Forelimb muscle (tissue), 1 donor: ENCODE data around the gene UBL7. TPM values are rescaled to one million over a fixed set of nuclear protein-coding genes. Genes with fewer than 3 reads are reported as not detected.
"Not testable (repeated sequence)": the region's sequence is repeated elsewhere in the genome, so short reads cannot be mapped to it uniquely, and the experiment has no call there.

Source experiments
- DNase-seq: peaks from one replicate; pipeline ENCODE4 v3.0.0-alpha.2; 2013; ENCODE audit warnings: low read depth
- polyA plus RNA-seq: library from polyadenylated mRNA; unstranded; fragments of 120-200 nt; gene quantifications from one replicate; pipeline ENCODE4 v1.2.1, GENCODE V29; 2013; ENCODE audit not compliant: insufficient read length

The UBL7 gene
- polyA plus RNA-seq, 1 donor, result 33.4 TPM

DNA sequence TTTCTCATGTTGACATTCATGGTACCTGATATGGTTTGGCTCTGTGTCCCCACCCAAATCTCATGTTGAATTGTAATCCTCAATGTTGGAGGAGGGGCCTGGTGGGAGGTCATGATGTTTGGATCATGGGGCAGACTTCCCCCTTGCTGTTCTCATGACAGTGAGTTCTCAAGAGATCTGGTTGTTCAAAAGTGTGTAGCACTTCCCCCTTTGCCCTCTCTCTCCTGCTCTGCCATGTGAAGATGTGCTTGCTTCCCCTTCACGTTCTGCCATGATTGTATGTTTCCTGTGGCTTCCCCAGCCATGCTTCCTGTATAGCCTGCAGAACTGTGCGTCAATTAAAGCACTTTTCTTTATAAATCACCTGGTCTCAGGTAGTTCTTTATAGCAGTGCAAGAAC lies 3.3 kb upstream of the UBL7 start:
- DNase-seq, result no peak

DNA sequence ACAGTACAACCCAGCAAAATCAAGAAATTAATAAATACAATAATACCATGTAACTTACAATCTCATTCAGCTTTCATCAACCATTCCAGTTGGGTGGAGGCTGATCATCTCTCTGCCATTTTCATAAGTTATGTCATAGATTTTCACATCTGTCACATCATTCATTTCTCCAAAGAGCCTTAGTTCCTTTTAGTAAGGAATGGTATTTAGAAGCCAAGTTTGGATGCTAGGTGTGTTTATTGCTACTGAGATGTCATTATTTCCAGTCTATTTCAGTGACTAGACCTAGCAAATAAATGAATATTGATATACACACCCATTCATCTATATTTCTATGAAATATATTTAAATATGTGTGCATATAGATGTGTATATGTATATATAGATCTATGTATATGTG lies 2.7 kb upstream of the UBL7 start:
- DNase-seq, result no peak

DNA sequence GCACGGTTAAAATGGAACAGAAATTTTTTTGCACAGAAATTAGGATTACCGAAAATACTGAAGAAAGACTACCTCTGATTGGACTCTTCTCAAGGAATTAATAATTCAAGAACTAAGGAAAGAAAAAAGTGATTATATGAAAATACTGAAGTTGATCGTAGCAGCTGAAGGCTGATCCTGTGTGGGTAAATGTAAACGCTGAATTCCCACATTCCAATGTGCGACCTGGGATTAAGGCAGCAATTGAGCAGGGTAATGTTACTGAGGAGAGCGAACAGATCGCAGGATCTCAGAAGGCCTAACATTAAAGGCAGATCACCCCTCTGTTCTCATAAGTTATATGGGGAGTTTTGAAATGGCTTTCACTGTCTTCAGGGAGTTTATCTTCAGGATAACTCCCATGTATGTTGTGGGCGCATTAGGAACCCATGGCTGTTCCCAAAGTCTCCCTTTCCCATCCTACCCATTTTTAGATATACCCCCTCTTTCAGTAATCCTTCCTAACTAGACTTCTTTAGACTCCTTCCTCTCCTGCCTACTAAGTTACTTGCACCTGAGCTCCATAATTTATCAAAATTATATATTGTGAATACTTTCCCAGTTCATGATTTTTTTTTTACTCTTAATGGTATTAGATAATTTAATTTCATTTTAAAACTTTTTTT lies 1.0 kb upstream of the UBL7 start:
- DNase-seq, result no peak

DNA sequence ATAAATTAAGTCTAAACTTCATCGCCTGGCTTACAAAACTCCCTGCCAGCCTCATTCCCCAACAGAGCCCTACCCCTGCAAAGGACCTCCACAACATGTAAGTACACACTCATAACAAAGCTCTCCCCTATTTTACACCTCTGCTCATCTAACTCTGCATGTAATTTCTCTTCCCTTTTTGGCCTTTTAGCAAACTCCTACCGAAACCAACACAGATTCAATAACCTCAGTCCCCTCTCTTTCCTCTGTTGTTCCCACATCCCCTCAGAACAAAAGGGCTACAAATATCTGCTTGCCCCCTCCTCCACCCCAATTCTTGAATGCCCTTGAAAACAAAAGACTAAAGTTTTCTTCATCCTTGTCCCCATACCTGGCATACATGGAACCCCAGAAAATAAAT lies 662 bp downstream of the UBL7 start:
- no peak for DNase-seq

DNA sequence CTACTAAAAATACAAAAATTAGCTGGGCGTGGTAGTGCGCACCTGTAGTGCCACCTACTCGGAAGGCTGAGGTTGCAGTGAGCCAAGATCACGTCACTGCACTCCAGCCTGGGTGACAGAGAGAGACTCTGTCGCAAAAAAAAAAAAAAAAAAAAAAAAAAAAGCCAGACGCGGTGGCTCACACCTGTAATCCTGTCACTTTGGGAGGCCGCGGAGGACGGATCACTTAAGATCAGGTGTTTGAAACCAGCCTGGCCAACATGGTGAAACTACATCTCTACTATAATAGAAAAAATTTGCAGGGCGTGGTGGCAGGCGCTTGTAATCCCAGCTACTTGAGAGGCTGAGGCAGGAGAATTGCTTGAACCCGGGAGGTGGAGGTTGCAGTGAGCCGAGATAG lies 1.2 kb downstream of the UBL7 start:
- DNase-seq, result not testable (repeated sequence)

DNA sequence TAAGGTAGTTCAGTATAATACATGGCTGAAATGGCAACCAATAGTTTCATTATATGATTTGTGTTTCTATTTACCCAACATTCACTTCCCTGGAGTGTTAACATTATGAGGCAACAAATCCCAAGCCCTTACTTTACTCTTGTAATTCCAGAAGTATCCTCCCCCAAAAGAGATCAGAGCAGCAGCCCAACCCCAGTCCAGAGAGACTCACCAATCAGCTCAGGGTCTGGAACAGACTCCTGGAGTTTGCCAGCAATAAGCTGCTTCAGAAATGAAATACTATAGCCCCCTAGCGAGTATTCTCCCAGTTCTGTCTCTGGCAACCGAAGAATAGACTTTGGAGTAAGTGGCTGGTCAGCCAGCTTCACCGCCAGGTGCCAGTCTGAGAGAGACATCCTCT lies 2.5 kb downstream of the UBL7 start:
- DNase-seq, result no peak

DNA sequence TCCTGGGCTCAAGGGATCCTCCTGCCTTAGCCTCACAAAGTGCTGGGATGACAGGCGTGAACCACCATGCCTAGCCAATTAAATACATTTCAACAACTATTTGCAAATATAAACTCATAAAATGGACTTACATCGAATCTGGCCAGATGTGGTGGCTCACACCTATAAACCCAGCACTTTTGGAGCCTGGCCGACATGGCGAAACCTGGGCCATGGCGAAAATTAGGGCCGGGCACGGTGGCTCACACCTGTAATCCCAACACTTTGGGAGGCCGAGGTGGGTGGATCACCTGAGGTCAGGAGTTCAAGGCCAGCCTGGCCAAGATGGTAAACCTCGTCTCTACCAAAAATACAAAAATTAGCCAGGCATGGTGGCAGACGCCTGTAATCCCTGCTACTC lies 3.9 kb downstream of the UBL7 start:
- not testable (repeated sequence) for DNase-seq

DNA sequence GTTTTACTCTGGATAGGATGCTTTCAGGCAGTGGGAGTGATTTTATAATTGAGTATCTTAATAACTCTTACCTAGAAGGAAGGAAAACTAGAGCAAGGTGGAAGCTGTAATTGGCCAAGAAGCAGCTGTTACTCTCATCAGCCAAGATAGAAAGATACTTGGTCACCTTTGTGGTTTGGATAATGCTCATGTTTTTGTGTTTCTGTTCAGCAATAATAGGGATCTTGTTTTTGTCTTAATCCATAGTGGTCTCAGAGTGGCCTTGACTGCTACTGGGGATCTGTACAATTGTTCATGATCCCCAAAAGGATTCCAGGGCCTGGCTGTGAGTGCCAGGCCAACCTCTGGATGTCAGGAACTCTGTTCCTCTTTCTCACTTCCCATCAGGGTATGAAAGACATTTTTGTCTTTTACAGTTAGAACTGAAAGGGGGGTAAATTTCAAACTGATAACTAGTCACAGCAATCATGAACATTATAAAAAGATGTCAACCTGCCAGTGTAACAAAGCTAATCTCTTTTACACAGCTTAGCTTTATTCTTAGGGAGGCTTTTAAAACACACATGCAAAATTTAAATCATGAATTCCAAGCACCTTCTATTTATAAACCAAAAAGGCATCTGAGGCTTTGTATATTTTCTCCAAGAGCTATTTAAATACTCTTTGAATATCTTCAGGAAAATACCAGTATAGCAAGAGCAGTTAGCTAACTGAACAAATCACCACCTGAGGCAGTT lies 6.0 kb downstream of the UBL7 start:
- DNase-seq, result no peak

DNA sequence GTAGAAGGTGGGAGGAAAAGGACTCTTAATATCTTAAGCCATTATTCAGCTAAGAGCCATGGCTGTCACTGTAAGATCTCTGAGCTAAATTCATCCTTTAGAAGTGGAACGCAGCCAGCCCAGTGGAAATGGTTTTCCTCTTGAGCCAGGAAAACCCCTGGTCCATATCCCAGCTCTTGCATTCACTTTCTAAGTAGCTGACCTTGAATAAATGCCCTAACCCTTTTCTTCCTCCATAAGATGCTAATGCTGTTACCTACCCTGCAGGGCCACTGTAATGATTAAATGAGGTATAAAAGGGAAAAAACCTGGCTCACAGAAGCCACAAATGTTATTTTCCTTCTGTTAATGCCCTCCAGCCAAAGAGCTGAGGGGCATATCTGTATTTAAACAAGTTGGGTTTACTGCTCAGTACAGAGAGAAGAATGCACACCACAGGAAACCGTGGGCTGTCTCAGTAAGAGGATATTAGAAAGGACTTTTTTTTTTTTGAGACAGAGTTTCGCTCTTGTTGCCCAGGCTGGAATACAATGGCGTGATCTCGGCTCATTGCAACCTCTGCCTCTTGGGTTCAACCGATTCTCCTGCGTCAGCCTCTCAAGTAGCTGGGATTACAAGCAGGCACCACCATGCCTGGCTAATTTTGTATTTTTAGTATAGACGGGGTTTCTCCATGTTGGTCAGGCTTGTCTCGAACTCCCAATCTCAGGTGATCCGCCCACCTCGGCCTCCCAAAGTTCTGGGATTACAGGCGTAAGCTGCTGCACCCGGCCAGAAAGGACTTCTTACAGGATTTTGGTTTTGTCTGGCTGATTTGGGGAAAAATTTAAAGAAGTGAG lies 6.8 kb downstream of the UBL7 start:
- no peak for DNase-seq

DNA sequence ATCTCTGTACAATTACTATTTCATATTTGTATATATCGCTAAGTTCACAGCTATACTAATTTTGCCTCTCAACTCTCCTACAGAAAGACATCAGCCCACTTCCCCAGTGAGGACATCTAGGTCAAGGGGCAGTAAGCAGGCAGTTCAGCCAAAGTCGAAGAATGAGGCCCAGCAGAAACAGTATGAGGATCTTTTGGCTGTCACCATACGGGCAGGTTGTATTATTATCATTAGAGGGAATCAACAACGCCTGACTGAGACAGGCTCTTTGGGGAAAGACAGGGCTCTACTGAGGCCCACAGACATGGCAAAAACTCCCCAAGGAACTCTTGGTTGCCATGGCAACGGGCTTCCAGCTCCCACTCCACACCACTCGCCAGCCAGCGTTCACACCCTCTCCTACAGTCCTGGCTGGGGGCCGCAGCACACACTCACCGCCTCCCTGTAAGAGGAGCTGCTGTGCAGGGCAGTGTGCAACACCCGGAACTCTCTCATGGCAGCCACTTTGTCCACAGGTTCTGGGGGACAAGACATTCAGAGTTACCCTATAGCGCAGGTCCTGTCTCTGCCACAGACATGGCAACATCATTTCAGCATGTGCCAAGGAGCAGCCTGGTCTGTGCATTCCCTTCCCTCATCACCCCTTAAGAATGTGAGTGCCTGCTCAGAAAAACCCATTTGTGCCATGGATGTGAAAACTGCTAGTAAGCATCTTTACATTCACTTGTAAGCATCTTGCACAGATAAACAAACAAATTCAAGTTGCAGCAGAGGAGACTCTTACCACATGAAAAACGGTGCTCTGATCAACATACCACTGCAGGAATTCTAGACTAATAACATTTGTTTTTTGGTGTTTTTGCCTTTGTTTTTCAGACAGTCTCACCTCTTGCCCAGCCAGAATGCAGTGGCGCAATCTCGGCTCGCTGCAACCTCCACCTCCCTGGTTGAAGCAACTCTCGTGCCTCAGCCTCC lies 8.8 kb downstream of the UBL7 start:
- no peak for DNase-seq

DNA sequence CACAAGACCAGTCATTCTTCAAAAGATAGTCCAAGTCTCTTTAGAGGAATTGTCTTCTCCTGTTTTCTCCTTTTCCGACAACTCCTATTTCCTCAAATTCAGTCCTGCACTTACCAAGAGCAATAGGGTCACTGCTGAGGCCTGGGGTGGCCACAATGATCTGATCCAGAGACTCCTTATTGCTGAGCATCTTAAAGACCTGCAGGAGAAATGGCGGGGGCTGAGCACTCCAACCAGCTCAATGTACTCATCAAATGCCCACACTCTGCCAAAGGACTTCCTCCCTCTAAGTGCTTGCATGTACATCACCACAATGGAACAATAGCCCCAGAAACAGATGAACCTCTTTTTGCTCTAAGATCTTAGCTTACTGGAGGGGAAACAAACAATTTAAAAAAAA lies 9.6 kb downstream of the UBL7 start:
- no peak for DNase-seq

DNA sequence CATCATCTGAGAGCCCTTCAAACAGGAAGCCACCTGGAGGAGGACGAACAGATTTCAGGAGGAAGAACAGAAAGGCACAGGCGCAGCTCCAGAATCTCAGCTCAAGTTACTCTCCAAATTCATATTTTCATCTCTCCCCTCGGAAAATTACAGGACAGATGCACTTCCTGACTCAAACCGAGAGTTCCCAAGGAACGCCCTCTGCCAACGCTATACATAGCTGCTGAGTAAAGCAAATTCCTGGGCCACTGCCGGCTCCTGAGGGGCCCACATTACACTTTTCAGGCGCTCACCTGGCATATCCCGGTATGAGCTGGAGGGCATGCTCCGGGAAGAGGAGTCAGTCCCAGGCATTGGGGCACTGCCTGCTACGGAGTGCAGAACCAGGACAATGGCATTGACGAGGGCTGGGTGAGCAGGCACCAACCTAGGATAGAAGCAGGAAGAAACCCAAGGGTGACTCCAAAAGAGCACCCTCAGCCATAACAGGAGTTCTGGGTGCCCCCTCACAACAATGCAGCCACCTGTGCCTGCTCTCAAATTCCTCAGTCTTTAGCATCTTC lies 11.2 kb downstream of the UBL7 start:
- DNase-seq, result no peak

DNA sequence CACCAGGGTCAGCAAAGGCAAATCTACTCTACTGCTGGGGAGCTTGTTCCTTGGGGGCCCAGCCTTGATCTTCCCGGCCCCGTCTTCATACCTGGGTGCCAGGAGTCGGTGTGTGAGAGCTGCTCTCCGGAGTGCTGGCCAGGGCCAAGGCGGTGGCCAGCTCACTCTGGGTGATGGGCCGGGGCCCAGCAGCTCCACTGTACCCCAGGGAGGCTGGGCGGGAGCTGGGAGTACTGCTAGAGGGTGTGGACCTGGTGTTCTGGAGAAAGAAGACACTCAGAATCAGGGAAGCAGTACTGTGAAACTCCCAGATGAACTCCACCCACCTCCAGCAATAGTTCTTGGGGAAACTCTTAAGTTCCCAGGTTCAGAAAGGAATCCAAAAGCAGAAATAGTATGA lies 11.9 kb downstream of the UBL7 start:
- no peak for DNase-seq

DNA sequence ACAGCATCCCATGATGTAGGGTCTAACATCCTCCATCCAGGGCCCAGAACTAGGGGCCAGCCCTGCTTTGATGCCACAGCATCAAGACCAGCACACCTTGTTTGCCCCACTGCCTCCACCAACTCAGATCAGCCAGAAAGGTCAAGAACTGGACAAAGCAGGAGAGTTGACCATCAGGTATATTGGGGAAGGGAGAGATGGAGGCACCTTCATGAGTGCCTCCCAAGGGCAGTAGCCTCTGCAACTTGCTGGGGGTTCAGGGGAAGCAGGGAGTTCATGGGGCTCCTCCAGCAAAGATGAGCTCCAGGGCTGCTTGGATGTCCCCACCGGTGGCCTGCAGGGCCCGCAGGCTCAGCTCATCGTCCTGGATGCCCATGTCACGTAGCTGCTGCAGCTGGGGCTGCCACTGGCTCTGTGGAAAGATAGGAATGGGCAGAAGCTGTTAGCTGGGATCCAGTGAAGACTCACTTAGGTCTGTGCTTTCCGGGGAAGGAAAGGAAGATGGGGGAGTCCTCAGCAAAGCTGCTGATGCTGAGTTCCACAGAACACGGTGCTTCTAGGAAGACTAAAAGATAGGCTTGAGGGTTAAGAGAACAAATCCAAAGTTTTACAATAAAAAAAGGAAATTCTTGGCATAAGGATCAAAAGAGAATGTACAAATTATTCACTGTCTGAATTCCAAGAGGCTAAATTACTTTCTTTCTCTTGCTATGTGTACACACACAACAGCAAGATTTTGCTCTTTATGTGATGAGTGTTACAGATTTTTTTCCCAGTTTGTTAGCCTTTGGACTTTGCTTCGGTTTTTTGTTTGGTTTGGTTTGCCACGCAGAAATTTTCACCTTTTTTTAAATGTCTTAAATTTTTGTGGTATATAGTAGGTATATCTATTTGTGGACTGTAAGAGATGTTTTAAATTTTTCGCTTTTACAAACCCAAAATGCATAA lies 14.9 kb downstream of the UBL7 start:
- DNase-seq, result no peak

DNA sequence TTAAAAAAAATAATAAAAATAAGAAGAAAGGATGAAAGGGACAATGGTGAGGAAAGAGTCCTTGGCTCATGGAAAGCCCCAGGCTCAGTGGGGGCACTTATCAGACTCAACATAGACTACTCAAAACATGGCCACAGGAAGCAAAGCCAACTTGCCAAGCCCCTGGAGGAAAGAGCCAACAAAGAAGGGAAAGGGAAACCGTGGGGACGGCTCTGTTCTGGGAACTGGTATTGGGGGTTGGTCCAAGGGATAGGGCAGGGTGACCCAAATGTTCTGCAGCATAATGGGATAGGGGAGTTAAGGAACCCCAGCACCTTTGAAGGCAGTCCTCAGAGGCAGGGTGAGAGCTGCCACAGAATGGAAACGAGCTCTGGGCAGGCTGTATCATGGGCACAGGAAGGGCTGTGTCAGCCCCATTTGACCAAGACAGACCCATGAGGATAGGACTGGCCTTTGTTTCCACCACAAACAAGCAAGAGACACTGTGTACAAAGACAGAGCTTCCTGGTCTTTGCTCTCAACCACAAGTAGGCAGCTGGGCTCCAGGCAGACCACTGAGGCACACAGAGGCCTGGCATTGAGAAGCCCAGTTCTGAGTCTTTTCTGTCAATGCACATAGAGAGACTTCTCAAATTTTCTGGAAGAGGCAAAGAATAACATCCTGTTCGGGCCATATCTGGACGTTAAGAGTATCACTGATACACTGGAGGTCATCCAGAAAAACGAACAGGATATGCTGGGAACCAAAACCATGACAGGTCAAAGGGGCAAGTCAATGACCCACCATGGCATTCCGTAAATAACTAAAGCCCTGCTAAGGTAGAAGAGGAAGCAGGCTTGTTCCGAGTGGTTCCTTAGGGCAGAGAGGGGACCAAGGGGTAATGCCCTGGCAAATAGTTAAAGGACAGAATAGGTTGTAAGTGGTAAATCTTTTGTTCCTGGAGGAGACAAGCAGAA lies 16.6 kb downstream of the UBL7 start:
- DNase-seq, result no peak

DNA sequence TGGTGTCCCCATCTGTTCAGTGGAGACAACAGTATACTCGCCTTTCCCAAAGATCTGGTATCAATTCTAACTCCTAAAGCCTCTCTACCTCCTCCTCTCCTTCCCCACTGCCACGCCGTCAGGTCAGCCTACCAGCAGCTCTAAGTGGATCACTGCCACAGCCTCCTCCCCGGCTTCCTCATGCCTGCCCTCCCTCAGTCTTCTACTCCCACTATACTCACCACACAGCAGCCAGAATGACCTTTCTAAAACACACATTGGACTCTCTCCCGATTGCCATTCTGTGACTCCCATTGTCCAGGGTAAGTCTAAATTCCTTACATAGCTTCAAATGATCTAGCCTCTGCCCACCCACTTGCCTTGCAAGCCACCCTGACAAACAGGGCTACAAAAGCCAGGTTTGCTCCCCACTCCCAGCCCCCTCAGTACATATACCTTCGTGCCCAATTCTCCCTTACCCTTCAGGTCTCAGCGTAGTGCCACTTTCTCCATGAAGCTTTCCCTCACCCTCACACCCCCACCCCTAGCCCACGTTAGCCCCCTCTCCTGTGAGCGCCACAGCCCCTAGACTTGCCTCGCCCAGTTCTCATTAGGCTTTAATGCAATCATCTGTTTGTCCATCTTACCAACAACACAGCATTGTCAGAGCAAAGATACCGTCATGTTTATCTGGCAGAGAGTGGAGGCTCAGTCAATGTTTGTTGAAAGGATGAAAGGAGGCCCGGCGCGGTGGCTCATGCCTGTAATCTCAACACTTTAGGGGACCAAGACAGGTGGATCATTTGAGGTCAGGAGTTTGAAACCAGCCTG lies 17.7 kb downstream of the UBL7 start:
- no peak for DNase-seq

DNA sequence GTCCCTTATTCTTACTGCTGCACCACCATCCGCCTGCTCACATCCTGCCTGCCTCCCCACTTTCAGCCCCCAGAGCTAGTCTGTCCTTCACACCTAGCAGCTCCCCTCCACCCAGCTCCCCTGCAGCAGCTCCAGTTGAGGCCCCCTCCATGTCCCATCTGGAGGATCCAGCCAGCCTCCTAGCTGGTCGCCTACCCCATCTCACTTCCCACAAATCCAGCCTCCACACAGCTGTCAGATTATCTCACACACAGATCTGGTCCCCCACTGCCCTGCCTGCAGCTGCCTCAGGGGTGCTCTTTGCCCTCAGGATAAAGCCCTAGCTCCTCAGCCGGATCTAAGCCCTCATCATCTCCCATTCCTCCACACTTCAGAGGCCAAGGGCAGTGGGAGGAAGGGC lies 18.4 kb downstream of the UBL7 start:
- no peak for DNase-seq

DNA sequence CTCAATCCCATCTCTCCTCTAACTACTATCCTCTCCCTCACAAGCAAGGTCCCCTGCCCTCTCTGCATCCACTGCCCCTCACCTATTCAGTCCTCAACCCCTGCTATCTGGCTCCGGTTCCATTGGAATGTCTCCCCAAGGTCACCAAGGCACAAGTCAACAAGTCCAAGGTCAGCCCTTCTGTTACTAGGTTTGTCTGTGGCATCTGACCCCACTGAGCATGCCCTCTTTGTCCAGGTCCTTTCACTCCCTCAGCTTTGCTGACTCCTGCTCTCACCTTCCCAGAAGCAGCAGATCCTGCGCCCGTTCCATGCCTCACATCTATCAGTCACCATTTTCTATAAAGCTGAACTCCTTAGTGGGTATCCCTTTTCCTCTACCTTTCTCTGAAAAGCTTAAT lies 18.9 kb downstream of the UBL7 start:
- DNase-seq, result no peak
